ENCODE results near the gene OR7D2.

Gene OR7D2

GRCh38 chr19:9219489-9219888, 40.7 kb downstream of the OR7D2 start, which contains the start of gene OR7D4:
OR7D4 (minus strand) TSS chr19:9219589; CDS start chr19:9214837, 4,752 bp downstream.
- no peak for FAIRE-seq
